ENCODE results near the gene BRINP1.

The BRINP1 gene

DNA sequence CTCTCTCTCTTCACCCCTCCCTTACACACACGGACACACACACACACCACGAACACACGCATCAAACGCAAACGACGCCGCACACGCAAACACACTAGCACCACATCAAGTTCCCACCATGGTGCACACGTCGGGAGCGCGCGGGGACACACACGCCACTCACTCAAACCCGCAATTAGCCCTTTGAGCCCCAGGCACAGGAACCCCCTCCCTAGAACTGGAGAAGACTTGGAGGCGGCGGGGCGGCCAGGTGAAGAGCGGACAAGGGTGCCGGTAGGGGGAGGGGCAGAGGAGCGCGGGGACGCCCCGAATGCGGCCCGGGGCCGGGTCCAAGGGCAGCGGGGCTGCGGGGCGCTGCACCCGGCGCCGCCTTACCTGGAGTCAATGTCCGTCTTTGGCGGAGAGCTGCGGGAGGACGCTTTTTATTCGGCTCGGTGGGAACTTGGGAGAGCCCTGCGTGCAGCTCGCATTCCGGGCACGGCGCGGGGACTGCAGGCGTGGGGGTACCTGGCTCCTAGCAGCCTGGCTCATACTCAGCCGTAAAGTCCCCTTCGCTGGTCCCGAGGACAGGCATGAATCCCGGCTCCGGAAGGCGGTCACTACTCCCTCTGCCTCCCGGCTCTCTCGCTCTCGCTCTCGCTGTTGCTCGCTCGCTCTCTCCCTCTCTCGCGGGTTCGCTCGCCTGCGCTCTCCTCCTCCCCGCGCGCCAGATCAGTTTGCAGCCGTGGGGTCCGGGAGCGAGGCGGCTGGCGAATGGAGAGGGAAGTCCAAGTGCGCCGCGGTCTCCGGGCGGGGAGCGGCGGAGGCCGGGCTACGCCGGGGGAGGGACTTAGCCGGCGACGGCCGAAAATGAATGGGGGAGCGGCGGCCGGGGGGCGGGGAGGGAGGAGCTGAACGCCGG, at the start of gene BRINP1:
TSS of gene BRINP1 (minus strand) at position 755 of the 901 bp plus-strand sequence. CDS start 56,080 bp downstream, outside the sequence.
- DNase-seq = no peak

DNA sequence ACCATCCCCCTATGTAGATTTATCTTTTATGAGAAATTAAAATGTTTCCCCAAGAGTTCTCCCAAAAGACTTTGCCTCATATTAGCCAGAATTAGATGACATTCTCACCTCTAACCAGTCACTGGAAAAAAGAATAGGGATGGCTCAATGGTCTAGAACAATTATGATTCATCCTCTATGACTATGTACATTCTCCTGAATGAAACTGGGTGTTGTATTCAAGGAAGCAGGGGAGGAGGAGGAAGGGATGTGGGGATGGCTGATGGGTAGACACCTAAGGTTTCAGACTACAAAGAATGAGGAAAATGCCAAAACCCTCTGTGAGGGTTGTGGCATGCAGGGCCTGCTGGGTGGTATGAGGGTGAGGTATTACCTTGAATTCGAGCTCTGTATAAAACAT, 49.5 kb upstream of the BRINP1 start:
- DNase-seq = no peak

- no peak for DNase-seq
These were observed 47.6 kb upstream of the BRINP1 start for GRCh38 chr9:119416793-119417192.

DNA sequence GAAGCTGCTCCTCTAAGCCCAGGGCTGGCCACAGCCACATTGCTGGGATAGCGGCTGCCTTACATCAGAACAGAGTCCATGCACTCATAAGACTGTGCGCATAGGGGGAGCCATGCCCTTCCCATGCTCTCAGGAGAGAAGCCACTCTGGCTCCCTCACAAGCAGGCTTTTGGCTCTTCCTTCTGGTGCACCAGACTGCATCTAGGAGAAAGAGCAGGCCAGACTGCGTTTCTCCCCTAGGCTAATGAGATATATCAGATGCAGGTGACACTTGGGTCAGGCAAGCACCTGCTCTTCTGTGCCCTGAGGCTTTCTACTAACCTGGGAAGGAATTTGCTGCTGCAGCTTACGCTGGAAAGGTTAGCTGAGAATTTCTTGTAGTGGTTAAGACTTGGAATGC, 43.2 kb upstream of the BRINP1 start:
- DNase-seq = no peak

GRCh38 chr9:119409552-119409951, 40.3 kb upstream of the BRINP1 start:
- no peak for DNase-seq

GRCh38 chr9:119400606-119401005, 31.4 kb upstream of the BRINP1 start:
- no peak for DNase-seq

GRCh38 chr9:119398350-119398749, 29.1 kb upstream of the BRINP1 start:
- no peak for DNase-seq

DNA sequence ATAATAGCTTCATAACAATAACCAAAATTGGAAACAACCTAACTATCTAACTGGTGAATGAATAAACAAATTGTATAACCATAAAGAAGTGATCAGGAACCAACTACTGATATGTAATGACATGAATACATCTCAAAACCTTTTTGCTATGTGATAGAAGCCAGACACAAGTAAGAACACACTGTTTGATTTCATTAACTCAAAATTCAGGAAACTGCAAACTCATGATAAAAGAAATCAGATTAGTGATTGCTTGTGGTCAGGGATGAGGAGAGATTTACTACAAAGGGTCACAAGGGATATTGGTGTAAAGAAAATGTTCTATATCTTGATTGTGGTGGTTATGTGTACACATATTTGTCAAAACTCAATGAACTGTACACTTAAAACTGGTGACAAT, 22.6 kb upstream of the BRINP1 start:
- DNase-seq = no peak

GRCh38 chr9:119375892-119376291, 6.7 kb upstream of the BRINP1 start:
- DNase-seq = no peak

- DNase-seq = no peak
These were observed 3.7 kb upstream of the BRINP1 start for GRCh38 chr9:119372951-119373350.

DNA sequence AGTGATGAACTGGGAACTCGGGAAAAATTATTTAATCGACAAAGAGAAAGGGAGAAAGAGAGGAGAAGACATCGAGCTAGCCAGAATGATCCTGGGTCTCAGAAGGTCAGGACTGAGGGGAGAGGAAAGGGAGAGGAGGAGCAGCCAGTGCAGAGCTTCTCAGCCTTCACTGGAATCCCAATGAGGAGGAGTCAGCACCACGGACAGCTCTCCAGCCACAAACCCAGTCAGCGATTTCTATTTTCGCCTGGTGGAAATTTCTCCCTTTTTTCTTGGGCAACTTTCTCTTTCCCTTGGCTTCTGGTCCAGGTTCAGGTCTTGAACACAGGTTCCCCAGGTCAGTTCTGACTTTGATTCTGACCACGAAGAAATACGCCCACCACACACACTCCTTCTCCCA, 1.6 kb upstream of the BRINP1 start:
- no peak for DNase-seq

DNA sequence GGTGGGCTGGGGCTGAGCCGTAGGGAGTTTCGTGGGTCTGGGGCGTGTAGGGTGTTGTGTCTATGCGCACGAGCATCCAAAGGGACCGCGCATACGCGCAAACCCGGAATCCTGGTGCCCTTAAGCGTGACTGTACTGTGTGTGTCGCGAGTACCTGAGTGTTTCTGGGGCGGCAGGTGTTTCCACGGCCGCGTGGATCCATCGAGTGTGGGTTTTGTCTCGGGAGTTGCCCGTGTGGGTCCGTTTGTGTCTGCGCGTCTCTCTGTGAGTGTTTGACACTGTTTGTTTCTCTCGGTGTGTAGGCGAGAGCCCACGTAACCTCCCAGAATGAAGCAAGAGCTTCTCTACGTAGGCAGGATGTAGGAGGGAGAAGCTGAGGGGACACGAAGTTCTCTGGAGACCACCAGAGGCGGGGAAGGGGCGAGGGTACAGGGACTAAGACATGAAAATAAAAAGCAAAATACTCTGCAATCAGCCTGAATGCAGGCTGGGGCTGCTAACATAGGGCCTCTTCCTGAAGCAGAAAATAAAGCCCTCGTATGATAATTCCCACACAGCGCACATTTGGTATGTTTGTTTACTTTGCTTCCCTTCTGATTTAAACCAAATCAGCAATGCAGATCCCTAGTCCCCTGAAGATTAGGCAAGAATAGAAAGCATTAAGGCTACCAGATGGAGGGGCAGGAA, 588 bp upstream of the BRINP1 start:
- no peak for DNase-seq

GRCh38 chr9:119368179-119368578, 1.1 kb downstream of the BRINP1 start:
- no peak for DNase-seq

- DNase-seq = no peak
These were observed 1.6 kb downstream of the BRINP1 start for GRCh38 chr9:119367683-119368075.

- DNase-seq = no peak
These were observed 2.1 kb downstream of the BRINP1 start for GRCh38 chr9:119366909-119367682.

DNA sequence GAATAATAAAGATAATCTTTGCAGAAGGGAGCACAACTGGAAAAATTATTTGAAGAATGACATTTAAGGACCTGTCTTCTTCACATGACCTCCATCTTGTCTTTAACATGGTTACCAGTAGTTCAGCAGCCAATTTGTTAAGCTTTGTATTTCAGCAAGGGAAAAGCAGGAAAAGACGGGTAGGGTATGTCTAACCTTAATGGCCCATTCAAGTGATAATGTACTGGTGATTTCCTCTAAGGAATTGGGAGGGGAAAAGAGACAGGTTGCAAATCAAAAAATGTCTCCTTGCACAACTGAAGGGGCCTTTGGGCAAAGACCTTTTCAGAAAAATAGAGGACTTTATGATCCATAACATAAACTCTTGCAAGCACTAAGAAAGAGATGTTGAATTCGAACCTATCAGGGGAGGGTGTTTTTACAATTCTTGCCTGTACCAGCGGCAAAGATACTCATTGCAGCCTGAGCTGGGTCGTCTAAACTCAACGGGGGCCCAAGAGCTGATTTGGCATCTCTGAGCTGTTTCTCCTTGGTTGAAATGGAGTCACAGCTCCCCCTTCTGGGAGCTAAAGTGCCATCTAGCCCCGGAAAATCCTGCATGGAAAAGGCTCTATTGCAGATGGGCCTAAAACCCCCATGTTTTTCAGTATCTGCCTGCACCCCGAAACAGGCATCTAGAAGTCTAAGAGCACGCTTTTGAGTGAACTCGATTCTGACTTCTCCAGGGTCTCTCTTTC, 3.8 kb downstream of the BRINP1 start:
- DNase-seq = no peak

- no peak for DNase-seq
These were observed 9.0 kb downstream of the BRINP1 start for GRCh38 chr9:119360237-119360636.

GRCh38 chr9:119357336-119358096, 11.7 kb downstream of the BRINP1 start:
- DNase-seq = no peak

DNA sequence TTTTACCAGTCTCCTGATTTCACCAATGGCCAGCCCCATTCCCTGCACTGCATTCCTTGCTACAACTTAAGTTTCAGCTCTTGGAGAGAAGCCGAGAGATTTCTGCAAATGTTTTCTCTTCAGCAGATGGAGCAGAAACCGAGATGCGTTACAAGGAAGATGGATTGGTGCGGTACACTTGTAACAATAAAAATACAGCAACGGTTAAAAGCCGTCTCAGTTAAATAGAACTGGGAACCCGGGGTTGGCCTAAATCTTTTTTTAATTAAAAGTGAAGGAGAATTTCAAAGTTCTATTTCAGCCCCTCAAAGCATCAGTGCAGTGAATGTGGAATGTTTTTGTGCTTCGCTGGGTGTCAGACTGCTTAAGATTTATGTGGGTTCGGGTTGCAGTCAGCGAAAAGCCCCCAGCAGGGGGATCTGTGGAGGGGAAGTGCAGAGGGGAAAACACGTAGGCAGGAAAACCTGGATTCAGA, 19.8 kb downstream of the BRINP1 start:
- DNase-seq = no peak

- no peak for DNase-seq
These were observed 25.9 kb downstream of the BRINP1 start for GRCh38 chr9:119343059-119343990.

DNA sequence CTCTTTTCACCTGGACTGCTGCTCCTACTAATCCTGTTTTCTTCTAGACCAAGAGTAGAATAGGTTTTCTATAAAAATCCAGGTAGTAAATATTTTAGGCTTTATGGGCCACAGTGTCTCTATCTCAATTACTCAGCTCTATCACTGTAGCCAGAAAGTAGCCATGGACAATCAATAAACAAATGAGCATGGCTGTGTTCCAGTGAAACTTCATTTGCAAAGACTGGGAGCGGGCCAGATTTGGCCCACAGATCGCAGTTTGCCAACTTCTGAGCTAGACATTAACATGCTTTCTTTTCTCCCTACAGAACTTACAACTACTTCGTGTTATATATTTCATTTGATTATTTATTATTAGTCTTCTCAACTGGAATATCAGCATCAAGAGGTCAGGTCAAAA, 30.2 kb downstream of the BRINP1 start:
- no peak for DNase-seq
